GM12878 (cell line): ENCODE results near the gene TCEA2. TPM values are rescaled to one million over a fixed set of nuclear protein-coding genes. Genes with fewer than 3 reads are reported as not detected.

ENCODE experiments used
- E2F8 ChIP-seq: fragments of 450-650 bp; IDR thresholded peaks from 2 replicates; pipeline ENCODE4 v1.6.1; 2018; ENCODE audit warnings: mild to moderate bottlenecking, low read depth, moderate library complexity; ENCODE audit not compliant: partially characterized antibody
- IRF3 ChIP-seq: fragments of 450-650 bp; IDR thresholded peaks from 2 replicates; pipeline ENCODE4 v1.6.1; 2014; ENCODE audit warnings: mild to moderate bottlenecking
- MXI1 ChIP-seq: fragments of 150-350 bp; IDR thresholded peaks from 2 replicates; pipeline ENCODE4 v1.6.1; 2011; ENCODE audit warnings: low read depth, mild to moderate bottlenecking, inconsistent platforms, low read length, improper control_type of control experiment
- RELB ChIP-seq: fragments of 450-650 bp; IDR thresholded peaks from 2 replicates; pipeline ENCODE4 v1.6.1; 2017; ENCODE audit warnings: low read depth, mild to moderate bottlenecking, moderate library complexity
- REST ChIP-seq: IDR thresholded peaks from 2 replicates; pipeline ENCODE4 v1.6.1; 2012; ENCODE audit warnings: mild to moderate bottlenecking, low read depth, low read length
- SREBF1 ChIP-seq: IDR thresholded peaks from 2 replicates; pipeline ENCODE4 v1.6.1; 2012; ENCODE audit warnings: mild to moderate bottlenecking, low read length
- ZNF687 ChIP-seq: fragments of 450-650 bp; IDR thresholded peaks from 2 replicates; pipeline ENCODE4 v1.6.1; 2017; ENCODE audit warnings: mild to moderate bottlenecking, moderate library complexity
- polyA plus RNA-seq, 11 experiments: library from polyadenylated mRNA; depleted of rRNA in 4 of 11; unstranded in 6 of 11; stranded (reverse) in 5 of 11; fragments of >200 nt; fragmentation: Nextera tagmentation in 4 of 11; fragmentation: Illumina TruSeq in 1 of 11; extraction: Ambion mirVana in 4 of 11; extraction: Trizol in 1 of 11; gene quantifications; 1 replicate in 1 of 11; 2 replicates in 10 of 11; pipeline versions ENCODE4 v1.2.1 to v1.2.3, GENCODE V29; 2011 to 2016; ENCODE audit warnings: inconsistent platforms in 2 of 11, missing spikeins in 2 of 11, low read depth in 1 of 11
- total RNA-seq, 4 experiments: library from RNA; depleted of rRNA in 3 of 4; stranded (reverse); fragments of >200 nt in 3 of 4; fragmentation: Illumina TruSeq in 1 of 4; extraction: Trizol in 1 of 4; gene quantifications; 2 replicates each; pipeline versions ENCODE4 v1.2.1 to v1.2.3, GENCODE V29; 2013 to 2021

Gene TCEA2
- total and polyA plus RNA-seq, 10 of the 15 experiments (the other 5 are each of a cell fraction or from before 2014, with no cell fraction given), result 3.4 to 42.5 (median 13.3) TPM

GRCh38 chr20:64049060-64049877 lies 13.7 kb upstream of the TCEA2 start, which contains the start of gene SOX18 (continued):
- TF ChIP-seq RELB (no peak), MXI1 (no peak), ZNF687 (peak; percentile 34; the same call in 1 of the 2 replicates), SREBF1 (no peak), E2F8 (no peak), REST (no peak), IRF3 (no peak)
